IMR-90 (cell line): ENCODE results near the gene CCDC87. TPM values are rescaled to one million over a fixed set of nuclear protein-coding genes. Genes with fewer than 3 reads are reported as not detected.

ENCODE experiments used
- ATAC-seq: fragments of 200-7000 bp; cut with Tn5 transposase; 2 replicates; pipeline ENCODE4 v1.9.1; 2020; ENCODE audit warnings: low read depth, mild to moderate bottlenecking, moderate library complexity
- BruUV-seq: library from RNA; stranded (reverse); fragments of 400-500 nt; replicated peaks from 2 replicates; lab custom pipeline; 2021; lab: Mats Ljungman, UMichigan
- CTCF ChIA-PET: fragments of 300-600 bp; formaldehyde crosslinking; extraction: SDS; loops from one replicate; lab custom pipeline; 2021; ENCODE audit warnings: antibody characterized with exemption; lab: Yijun Ruan, JAX
- POLR2A ChIA-PET: fragments of 300-600 bp; sonication (Branson Sonifier 250); formaldehyde crosslinking; loops from one replicate; lab custom pipeline; 2022; ENCODE audit warnings: antibody characterized with exemption; ENCODE audit not compliant: unreplicated experiment; lab: Charles Lee
- DNase-seq: peaks from one replicate; pipeline ENCODE4 v3.0.0; 2013
- H2AFZ ChIP-seq: replicated peaks from 2 replicates; pipeline ENCODE3; 2013; ENCODE audit warnings: low read length, mild to moderate bottlenecking; ENCODE audit not compliant: poor library complexity
- H2AK5ac ChIP-seq: 2 replicates; pipeline ENCODE4 v1.6.1; 2013; ENCODE audit warnings: low read depth, low read length, inconsistent platforms
- H2AK9ac ChIP-seq: replicated peaks from 2 replicates; pipeline ENCODE3; 2013; ENCODE audit warnings: mild to moderate bottlenecking, low read depth, low read length, moderate library complexity; ENCODE audit not compliant: poor library complexity
- H2BK120ac ChIP-seq: 2 replicates; pipeline ENCODE4 v1.6.1; 2013; ENCODE audit warnings: low read depth, low read length, inconsistent platforms
- H2BK15ac ChIP-seq: 3 replicates; pipeline ENCODE4 v1.6.1; 2013; ENCODE audit warnings: low read depth, low read length, inconsistent platforms
- H2BK20ac ChIP-seq: 2 replicates; pipeline ENCODE4 v1.6.1; 2013; ENCODE audit warnings: low read depth, mild to moderate bottlenecking, inconsistent platforms, low read length, moderate library complexity
- H2BK5ac ChIP-seq: 2 replicates; pipeline ENCODE4 v1.6.1; 2013; ENCODE audit warnings: mild to moderate bottlenecking, low read depth, low read length, inconsistent platforms; ENCODE audit not compliant: poor library complexity, severe bottlenecking
- H3K14ac ChIP-seq: replicated peaks from 2 replicates; pipeline ENCODE4 v1.6.1; 2013; ENCODE audit warnings: low read depth, low read length, inconsistent platforms
- H3K18ac ChIP-seq: 2 replicates; pipeline ENCODE4 v1.6.1; 2013; ENCODE audit warnings: low read depth, low read length, control low read depth
- H3K23ac ChIP-seq: 2 replicates; pipeline ENCODE4 v1.6.1; 2013; ENCODE audit warnings: low read depth, low read length, inconsistent platforms
- H3K27ac ChIP-seq: 2 replicates; pipeline ENCODE4 v1.5.1; 2013; ENCODE audit warnings: mild to moderate bottlenecking, control low read depth, low read length; ENCODE audit not compliant: insufficient read depth
- H3K27me3 ChIP-seq: 2 replicates; pipeline ENCODE4 v1.6.1; 2013; ENCODE audit warnings: low read length; ENCODE audit not compliant: control insufficient read depth, insufficient read depth
- H3K36me3 ChIP-seq: 2 replicates; pipeline ENCODE4 v1.6.1; 2013; ENCODE audit warnings: low read length, mixed read lengths; ENCODE audit not compliant: control insufficient read depth, insufficient read depth
- H3K4ac ChIP-seq: 2 replicates; pipeline ENCODE4 v1.6.1; 2013; ENCODE audit warnings: low read depth, low read length, inconsistent platforms
- H3K4me1 ChIP-seq: 2 replicates; pipeline ENCODE4 v1.6.1; 2013; ENCODE audit warnings: low read length, mixed read lengths; ENCODE audit not compliant: control insufficient read depth, insufficient read depth
- H3K4me2 ChIP-seq: 2 replicates; pipeline ENCODE4 v1.6.1; 2013; ENCODE audit warnings: low read depth, mild to moderate bottlenecking, control low read depth, low read length, moderate library complexity
- H3K4me3 ChIP-seq: 2 replicates; pipeline ENCODE4 v1.5.1; 2013; ENCODE audit warnings: low read depth, mild to moderate bottlenecking, control low read depth, low read length, moderate library complexity; ENCODE audit not compliant: insufficient read depth
- H3K56ac ChIP-seq: 2 replicates; pipeline ENCODE4 v1.6.1; 2013; ENCODE audit warnings: low read length, inconsistent platforms; ENCODE audit not compliant: insufficient read depth; ENCODE audit errors: extremely low read depth
- H3K79me1 ChIP-seq, 2 experiments: 2 replicates each; pipeline ENCODE4 v1.6.1; 2013; ENCODE audit warnings: low read length in 2 of 2, inconsistent platforms in 1 of 2, low read depth in 1 of 2
- H3K9ac ChIP-seq: 2 replicates; pipeline ENCODE4 v1.6.1; 2013; ENCODE audit warnings: low read depth, low read length, control low read depth
- H3K9me1 ChIP-seq: 2 replicates; pipeline ENCODE4 v1.6.1; 2013; ENCODE audit warnings: low read length, inconsistent platforms; ENCODE audit not compliant: insufficient read depth
- H3K9me3 ChIP-seq: 2 replicates; pipeline ENCODE4 v1.6.1; 2013; ENCODE audit warnings: low read length; ENCODE audit not compliant: control insufficient read depth, insufficient read depth
- H4K20me1 ChIP-seq: 2 replicates; pipeline ENCODE4 v1.6.1; 2013; ENCODE audit warnings: low read length, inconsistent platforms; ENCODE audit not compliant: insufficient read depth
- H4K5ac ChIP-seq: 2 replicates; pipeline ENCODE4 v1.6.1; 2013; ENCODE audit warnings: mild to moderate bottlenecking, low read depth, low read length, control low read depth
- H4K8ac ChIP-seq, 2 experiments: 2 replicates each; pipeline ENCODE4 v1.6.1; 2013; ENCODE audit warnings: low read depth in 2 of 2, low read length in 2 of 2, control low read depth in 1 of 2, inconsistent platforms in 1 of 2
- H4K91ac ChIP-seq: 2 replicates; pipeline ENCODE4 v1.6.1; 2013; ENCODE audit warnings: low read depth, low read length, inconsistent platforms; ENCODE audit not compliant: insufficient read depth
- BHLHE40 ChIP-seq: fragments of 150-350 bp; IDR thresholded peaks from 2 replicates; pipeline ENCODE4 v1.6.1; 2016; ENCODE audit warnings: mild to moderate bottlenecking, low read depth, low read length
- CEBPB ChIP-seq: IDR thresholded peaks from 2 replicates; pipeline ENCODE4 v1.6.1; 2012; ENCODE audit warnings: low read depth, low read length, improper control_type of control experiment
- CHD1 ChIP-seq: IDR thresholded peaks from 2 replicates; pipeline ENCODE4 v1.6.1; 2012; ENCODE audit warnings: low read depth, low read length, improper control_type of control experiment
- FOS ChIP-seq: fragments of 150-350 bp; IDR thresholded peaks from 2 replicates; pipeline ENCODE4 v1.6.1; 2016; ENCODE audit warnings: low read depth, low read length
- MAFK ChIP-seq: IDR thresholded peaks from 2 replicates; pipeline ENCODE4 v1.6.1; 2012; ENCODE audit warnings: low read depth, low read length, improper control_type of control experiment
- MAZ ChIP-seq: IDR thresholded peaks from 2 replicates; pipeline ENCODE4 v1.6.1; 2012; ENCODE audit warnings: low read depth, mild to moderate bottlenecking, low read length, improper control_type of control experiment, moderate library complexity, borderline replicate concordance
- MXI1 ChIP-seq: IDR thresholded peaks from 2 replicates; pipeline ENCODE4 v1.6.1; 2012; ENCODE audit warnings: low read depth, mild to moderate bottlenecking, low read length, moderate library complexity, borderline replicate concordance
- NFE2L2 ChIP-seq: fragments of 150-350 bp; IDR thresholded peaks from 2 replicates; pipeline ENCODE4 v1.6.1; 2016; ENCODE audit warnings: low read depth, mild to moderate bottlenecking, low read length
- POLR2A ChIP-seq: IDR thresholded peaks from 2 replicates; pipeline ENCODE4 v1.6.1; 2012; ENCODE audit warnings: mild to moderate bottlenecking, low read depth, low read length
- RAD21 ChIP-seq: IDR thresholded peaks from 2 replicates; pipeline ENCODE4 v1.6.1; 2012; ENCODE audit warnings: low read length, improper control_type of control experiment
- RCOR1 ChIP-seq: IDR thresholded peaks from 2 replicates; pipeline ENCODE4 v1.6.1; 2012; ENCODE audit warnings: mild to moderate bottlenecking, low read length, improper control_type of control experiment; ENCODE audit not compliant: insufficient replicate concordance
- RFX5 ChIP-seq: IDR thresholded peaks from 2 replicates; pipeline ENCODE4 v1.8.0; 2012; ENCODE audit warnings: low read depth, mild to moderate bottlenecking, low read length, moderate library complexity
- SMC3 ChIP-seq: fragments of 150-350 bp; IDR thresholded peaks from 2 replicates; pipeline ENCODE4 v1.6.1; 2016; ENCODE audit warnings: low read depth, mild to moderate bottlenecking, antibody characterized with exemption, low read length, moderate library complexity
- WGBS, 2 experiments: methylation state at CpG; one replicate each; pipeline versions ENCODE4 v1.1.5 to v1.1.7; 2013; ENCODE audit warnings: missing lambda C conversion rate in 2 of 2; ENCODE audit not compliant: insufficient read length in 1 of 2; ENCODE audit errors: extremely low coverage in 2 of 2; 5-methylcytosine and 5-hydroxymethylcytosine counted together
- dilution Hi-C: fragments of 300-500 bp; cut with HindIII; formaldehyde crosslinking; loops from one replicate; pipeline ENCODE4 v1.14.3; 2018; ENCODE audit warnings: low sequenced_read_pairs; ENCODE audit not compliant: unreplicated experiment
- in situ Hi-C: fragments of 300-500 bp; cut with MboI; formaldehyde crosslinking; loops from 3 replicates; pipeline ENCODE4 v1.14.3; 2019; ENCODE audit warnings: low sequenced_read_pairs, inconsistent platforms, mixed read lengths
- intact Hi-C: fragments of 100-400 bp; cut with micrococcal nuclease; formaldehyde crosslinking; loops from 2 replicates; pipeline ENCODE4 v1.10.0; 2022
- polyA plus RNA-seq, 3 experiments: library from polyadenylated mRNA; depleted of rRNA; stranded (reverse); fragments of >200 nt; gene quantifications; 2 replicates each; pipeline ENCODE4 v1.2.3, GENCODE V29; 2012; ENCODE audit warnings: low replicate concordance in 1 of 3
- total RNA-seq: library from RNA; depleted of rRNA; stranded (reverse); fragments of >200 nt; gene quantifications from 2 replicates; pipeline ENCODE4 v1.2.3, GENCODE V29; 2012
- TF ChIP-seq, protein P1 (sequence below): fragments of 150-350 bp; IDR thresholded peaks from 2 replicates; pipeline ENCODE4 v1.6.1; 2016; ENCODE audit warnings: low read depth, mild to moderate bottlenecking, low read length, moderate library complexity, borderline replicate concordance
- TF ChIP-seq, protein P2 (sequence below): fragments of 150-350 bp; IDR thresholded peaks from 2 replicates; pipeline ENCODE4 v1.6.1; 2017; ENCODE audit warnings: mild to moderate bottlenecking, antibody characterized with exemption, low read length, low read depth
- TF ChIP-seq, protein P3 (sequence below): conservative IDR thresholded peaks from 2 replicates; pipeline ENCODE4 v1.5.1; 2012; ENCODE audit warnings: mild to moderate bottlenecking, low read depth, low read length, improper control_type of control experiment

The CCDC87 gene
- total and polyA plus RNA-seq, 2 of the 4 experiments (the other 2 are of a cell fraction) = 0.18 to 0.19 TPM

DNA sequence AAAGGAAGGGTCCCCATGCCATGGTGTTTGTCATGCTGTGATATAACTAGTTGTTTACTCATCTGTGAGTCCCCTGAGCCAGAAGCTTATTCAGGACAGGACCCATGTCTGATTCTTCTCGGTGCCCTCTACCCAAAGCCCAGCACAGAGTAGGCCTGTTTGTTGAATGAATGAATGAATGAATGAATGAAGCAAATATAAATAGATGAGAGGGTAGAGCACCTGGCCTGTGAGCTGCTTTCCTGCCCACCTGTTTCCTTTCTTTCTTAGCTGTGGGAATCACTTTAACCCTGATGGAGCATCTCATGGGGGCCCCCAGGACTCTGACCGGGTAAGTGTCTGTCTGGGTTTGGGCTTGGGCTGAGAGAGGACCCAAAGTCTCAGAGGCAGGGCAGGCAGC, 7.4 kb upstream of the CCDC87 start:
- Histone ChIP-seq H3K18ac (no peak overlapping the region), H2AK5ac (no peak overlapping the region), H3K36me3 (peaks cover 35% of the 10 kb centered on the region), H3K27me3 (no peaks in the 10 kb centered on the region), H2BK20ac (no peak overlapping the region), H3K9me3 (no peaks in the 10 kb centered on the region), H4K91ac (no peak overlapping the region), H2BK15ac (no peak overlapping the region), H3K4me1 (peaks cover 15% of the 10 kb centered on the region), H3K9ac (no peak overlapping the region), H3K79me1 (peaks cover 14 to 46% of the 10 kb centered on the region in 2 experiments; a peak in 3 of 4 replicates), H3K4me3 (no peak overlapping the region), H3K4ac (no peak overlapping the region), H4K5ac (no peak overlapping the region), H2AFZ (no peak overlapping the region), H3K4me2 (no peak overlapping the region), H3K9me1 (peaks cover 28% of the 10 kb centered on the region; the same call in 1 of the 2 replicates), H3K23ac (no peak overlapping the region), H2AK9ac (no peak overlapping the region), H3K14ac (no peak overlapping the region), H3K27ac (no peak overlapping the region), H4K20me1 (peaks cover 25% of the 10 kb centered on the region), H2BK5ac (peak overlapping the region; percentile 6), H3K56ac (no peak overlapping the region), H2BK120ac (no peak overlapping the region), H4K8ac (no peak overlapping the region)
- BruUV-seq = no TSS peak
- dilution Hi-C loops = no loop called here
- CTCF ChIA-PET = no interaction called here
- POLR2A ChIA-PET = interaction anchor here (0.5 kb wide), 1 partner anchor 31 kb away, joined by 3 read pairs; no protein-coding TSS in a partner anchor
- DNase-seq = no peak
- intact Hi-C loops = no loop called here
- no peak for ATAC-seq
- in situ Hi-C loops = no loop called here
- TF ChIP-seq RCOR1 (no peak), BHLHE40 (no peak), CHD1 (no peak), RAD21 (no peak), MXI1 (no peak), RFX5 (no peak), SMC3 (no peak), MAFK (no peak), POLR2A (no peak), FOS (no peak), NFE2L2 (no peak), MAZ (no peak), CEBPB (no peak)
- TF ChIP-seq, protein P1, sequence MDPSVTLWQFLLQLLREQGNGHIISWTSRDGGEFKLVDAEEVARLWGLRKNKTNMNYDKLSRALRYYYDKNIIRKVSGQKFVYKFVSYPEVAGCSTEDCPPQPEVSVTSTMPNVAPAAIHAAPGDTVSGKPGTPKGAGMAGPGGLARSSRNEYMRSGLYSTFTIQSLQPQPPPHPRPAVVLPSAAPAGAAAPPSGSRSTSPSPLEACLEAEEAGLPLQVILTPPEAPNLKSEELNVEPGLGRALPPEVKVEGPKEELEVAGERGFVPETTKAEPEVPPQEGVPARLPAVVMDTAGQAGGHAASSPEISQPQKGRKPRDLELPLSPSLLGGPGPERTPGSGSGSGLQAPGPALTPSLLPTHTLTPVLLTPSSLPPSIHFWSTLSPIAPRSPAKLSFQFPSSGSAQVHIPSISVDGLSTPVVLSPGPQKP = no peak
- TF ChIP-seq, protein P2, sequence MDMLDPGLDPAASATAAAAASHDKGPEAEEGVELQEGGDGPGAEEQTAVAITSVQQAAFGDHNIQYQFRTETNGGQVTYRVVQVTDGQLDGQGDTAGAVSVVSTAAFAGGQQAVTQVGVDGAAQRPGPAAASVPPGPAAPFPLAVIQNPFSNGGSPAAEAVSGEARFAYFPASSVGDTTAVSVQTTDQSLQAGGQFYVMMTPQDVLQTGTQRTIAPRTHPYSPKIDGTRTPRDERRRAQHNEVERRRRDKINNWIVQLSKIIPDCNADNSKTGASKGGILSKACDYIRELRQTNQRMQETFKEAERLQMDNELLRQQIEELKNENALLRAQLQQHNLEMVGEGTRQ = no peak
- TF ChIP-seq, protein P3, sequence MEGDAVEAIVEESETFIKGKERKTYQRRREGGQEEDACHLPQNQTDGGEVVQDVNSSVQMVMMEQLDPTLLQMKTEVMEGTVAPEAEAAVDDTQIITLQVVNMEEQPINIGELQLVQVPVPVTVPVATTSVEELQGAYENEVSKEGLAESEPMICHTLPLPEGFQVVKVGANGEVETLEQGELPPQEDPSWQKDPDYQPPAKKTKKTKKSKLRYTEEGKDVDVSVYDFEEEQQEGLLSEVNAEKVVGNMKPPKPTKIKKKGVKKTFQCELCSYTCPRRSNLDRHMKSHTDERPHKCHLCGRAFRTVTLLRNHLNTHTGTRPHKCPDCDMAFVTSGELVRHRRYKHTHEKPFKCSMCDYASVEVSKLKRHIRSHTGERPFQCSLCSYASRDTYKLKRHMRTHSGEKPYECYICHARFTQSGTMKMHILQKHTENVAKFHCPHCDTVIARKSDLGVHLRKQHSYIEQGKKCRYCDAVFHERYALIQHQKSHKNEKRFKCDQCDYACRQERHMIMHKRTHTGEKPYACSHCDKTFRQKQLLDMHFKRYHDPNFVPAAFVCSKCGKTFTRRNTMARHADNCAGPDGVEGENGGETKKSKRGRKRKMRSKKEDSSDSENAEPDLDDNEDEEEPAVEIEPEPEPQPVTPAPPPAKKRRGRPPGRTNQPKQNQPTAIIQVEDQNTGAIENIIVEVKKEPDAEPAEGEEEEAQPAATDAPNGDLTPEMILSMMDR = no peak
- no CpG with 5 or more reads among the region's 2 CpGs for WGBS, 2 experiments
